OCI-LY7 (cell line): Measurements from ENCODE around the gene SMIM35. TPM values are rescaled to one million over a fixed set of nuclear protein-coding genes. Genes with fewer than 3 reads are reported as not detected.

ENCODE experiments used
- BruUV-seq: library from RNA; stranded (reverse); fragments of 400-500 nt; replicated peaks from 2 replicates; lab custom pipeline; 2021; lab: Mats Ljungman, UMichigan
- CTCF ChIA-PET: fragments of 300-600 bp; sonication (Branson Sonifier 250); formaldehyde crosslinking; loops from one replicate; lab custom pipeline; 2022; ENCODE audit warnings: antibody characterized with exemption; ENCODE audit not compliant: unreplicated experiment; lab: Charles Lee
- POLR2A ChIA-PET: fragments of 300-600 bp; sonication (Branson Sonifier 250); formaldehyde crosslinking; loops from one replicate; lab custom pipeline; 2022; ENCODE audit warnings: antibody characterized with exemption; lab: Charles Lee
- DNase-seq: peaks from one replicate; pipeline ENCODE4 v3.0.0-alpha.2; 2015; ENCODE audit warnings: low spot score
- H2AFZ ChIP-seq: fragments of 200-600 bp; sonication (generic), shearing (Covaris generic); 2 replicates; pipeline ENCODE4 v1.6.1; 2014; ENCODE audit warnings: mild to moderate bottlenecking, antibody characterized with exemption, low read length, moderate library complexity
- H3K27ac ChIP-seq: fragments of 200-600 bp; sonication (generic); 2 replicates; pipeline ENCODE4 v1.5.1; 2014; ENCODE audit warnings: mixed run types, low read depth, mild to moderate bottlenecking, moderate library complexity, low read length, inconsistent platforms; ENCODE audit not compliant: poor library complexity, severe bottlenecking
- H3K36me3 ChIP-seq: fragments of 200-600 bp; sonication (generic); 2 replicates; pipeline ENCODE4 v1.6.1; 2014; ENCODE audit warnings: mild to moderate bottlenecking, antibody characterized with exemption, low read length, moderate library complexity, mixed read lengths; ENCODE audit not compliant: insufficient read depth
- H3K4me1 ChIP-seq: fragments of 200-600 bp; sonication (generic); 2 replicates; pipeline ENCODE4 v1.5.1; 2014; ENCODE audit warnings: mild to moderate bottlenecking, low read length; ENCODE audit not compliant: insufficient read depth, poor library complexity, severe bottlenecking
- H3K4me2 ChIP-seq: fragments of 200-600 bp; sonication (generic); 2 replicates; pipeline ENCODE4 v1.6.1; 2014; ENCODE audit warnings: mild to moderate bottlenecking, low read length
- H3K4me3 ChIP-seq: fragments of 200-600 bp; sonication (generic); 2 replicates; pipeline ENCODE4 v1.5.1; 2014; ENCODE audit warnings: mild to moderate bottlenecking, low read depth, low read length; ENCODE audit not compliant: poor library complexity, severe bottlenecking
- H3K79me2 ChIP-seq: fragments of 200-600 bp; sonication (generic); 2 replicates; pipeline ENCODE4 v1.6.1; 2016; ENCODE audit warnings: low read depth, mild to moderate bottlenecking, low read length, moderate library complexity, mixed read lengths; ENCODE audit not compliant: insufficient read depth
- H3K9me2 ChIP-seq: fragments of 200-600 bp; sonication (generic); 2 replicates; pipeline ENCODE4 v1.6.1; 2016; ENCODE audit warnings: mild to moderate bottlenecking, low read length, mixed read lengths; ENCODE audit not compliant: insufficient read depth
- H3K9me3 ChIP-seq: fragments of 200-600 bp; sonication (generic); 2 replicates; pipeline ENCODE4 v1.6.1; 2014; ENCODE audit warnings: mild to moderate bottlenecking, mixed run types, low read length, mixed read lengths
- H4K20me1 ChIP-seq: fragments of 200-600 bp; sonication (generic); 2 replicates; pipeline ENCODE4 v1.6.1; 2014; ENCODE audit warnings: mild to moderate bottlenecking, antibody characterized with exemption, low read length, moderate library complexity, mixed read lengths; ENCODE audit not compliant: insufficient read depth
- CTCF ChIP-seq: fragments of 200-600 bp; sonication (generic); conservative IDR thresholded peaks from 2 replicates; pipeline ENCODE4 v1.5.1; 2014; ENCODE audit warnings: mild to moderate bottlenecking, antibody characterized with exemption, low read length, moderate library complexity, mixed read lengths
- EZH2phosphoT487 ChIP-seq: fragments of 200-600 bp; sonication (generic); IDR thresholded peaks from 2 replicates; pipeline ENCODE4 v1.6.1; 2018; ENCODE audit warnings: low read depth, borderline replicate concordance, mild to moderate bottlenecking, mixed run types, antibody characterized with exemption, low read length, moderate library complexity, mixed read lengths
- intact Hi-C: fragments of 100-400 bp; cut with micrococcal nuclease; formaldehyde crosslinking; loops from one replicate; pipeline ENCODE4 v1.10.0; 2022; ENCODE audit not compliant: unreplicated experiment
- total RNA-seq, 2 experiments: library from RNA; depleted of rRNA in 1 of 2; stranded (reverse); fragments of >200 nt in 1 of 2; shearing (Covaris generic) in 1 of 2; gene quantifications; 2 replicates each; pipeline ENCODE4 v1.2.3, GENCODE V29; 2014 to 2022

SMIM35 gene
- total RNA-seq, 2 experiments from 2014 or later: 0.06 to 0.67 TPM

- intact Hi-C loops: no loop called here
- Histone ChIP-seq H3K27ac (no peak overlapping the region), H3K9me2 (no peaks in the 10 kb centered on the region), H3K9me3 (no peaks in the 10 kb centered on the region), H3K4me1 (peaks cover 12% of the 10 kb centered on the region), H3K79me2 (no peaks in the 10 kb centered on the region), H2AFZ (no peak overlapping the region), H3K36me3 (no peaks in the 10 kb centered on the region), H3K4me3 (no peak overlapping the region), H4K20me1 (no peaks in the 10 kb centered on the region), H3K4me2 (no peak overlapping the region)
- ChIA-PET POLR2A (no interaction called here), CTCF (no interaction called here)
- no TSS peak for BruUV-seq
- TF ChIP-seq CTCF: no peak
- no peak for TF ChIP-seq EZH2phosphoT487
- DNase-seq: no peak
Observed at GRCh38 chr11:118050208-118050891, 36.4 kb downstream of the SMIM35 start.

- no peak overlapping the region for H3K4me3 ChIP-seq
- peaks cover 12% of the 10 kb centered on the region for H3K4me1 ChIP-seq
- H3K36me3 ChIP-seq: no peaks in the 10 kb centered on the region
- no peaks in the 10 kb centered on the region for H3K9me2 ChIP-seq
- H3K79me2 ChIP-seq: no peaks in the 10 kb centered on the region
- no peak overlapping the region for H3K27ac ChIP-seq
- no peak for DNase-seq
- H3K4me2 ChIP-seq: no peak overlapping the region
- H3K9me3 ChIP-seq: no peaks in the 10 kb centered on the region
- POLR2A ChIA-PET: no interaction called here
- no peak overlapping the region for H2AFZ ChIP-seq
- intact Hi-C loops: no loop called here
- no TSS peak for BruUV-seq
- no peaks in the 10 kb centered on the region for H4K20me1 ChIP-seq
- CTCF ChIA-PET: no interaction called here
- TF ChIP-seq EZH2phosphoT487: no peak
- TF ChIP-seq CTCF: no peak
Observed at GRCh38 chr11:118049771-118050170, 37.0 kb downstream of the SMIM35 start.
